ENCODE data around the gene SLC34A3.

SLC34A3 gene

GRCh38 chr9:137226338-137227053, 4.2 kb upstream of the SLC34A3 start:
- FAIRE-seq = no peak
- DNase-seq (ENCODE audit: insufficient read length) = no peak

GRCh38 chr9:137227054-137227852, 3.4 kb upstream of the SLC34A3 start, which contains the start of gene RNF224:
RNF224 (plus strand) TSS chr9:137227502; CDS start chr9:137228336, 834 bp downstream.
- FAIRE-seq = peak; percentile 98
- TF ChIP-seq TAF1 (IDR thresholded peaks at IDR 0.05; ENCODE audit: borderline replicate concordance, low read depth, low read length) = no peak
- no peak for TF ChIP-seq POLR2AphosphoS5 (IDR thresholded peaks at IDR 0.05; ENCODE audit: low read depth, low read length)
- TF ChIP-seq POLR2A (IDR thresholded peaks at IDR 0.05; ENCODE audit: low read depth, low read length) = no peak
- DNase-seq (ENCODE audit: insufficient read length) = peak; percentile 88

More at GRCh38 chr9:137226338-137227053, 4.2 kb upstream of the SLC34A3 start:
- TF ChIP-seq POLR2AphosphoS5 (IDR thresholded peaks at IDR 0.05; ENCODE audit: low read depth, low read length) (no peak), TAF1 (IDR thresholded peaks at IDR 0.05; ENCODE audit: borderline replicate concordance, low read depth, low read length) (no peak), POLR2A (IDR thresholded peaks at IDR 0.05; ENCODE audit: low read depth, low read length) (no peak)

- no peak for DNase-seq (ENCODE audit: insufficient read length)
- FAIRE-seq = no peak
- no peak for TF ChIP-seq POLR2AphosphoS5 (IDR thresholded peaks at IDR 0.05; ENCODE audit: low read depth, low read length)
- no peak for TF ChIP-seq POLR2A (IDR thresholded peaks at IDR 0.05; ENCODE audit: low read depth, low read length)
- TF ChIP-seq TAF1 (IDR thresholded peaks at IDR 0.05; ENCODE audit: borderline replicate concordance, low read depth, low read length) = no peak
These were observed 2.7 kb upstream of the SLC34A3 start for GRCh38 chr9:137227853-137228505.

DNA sequence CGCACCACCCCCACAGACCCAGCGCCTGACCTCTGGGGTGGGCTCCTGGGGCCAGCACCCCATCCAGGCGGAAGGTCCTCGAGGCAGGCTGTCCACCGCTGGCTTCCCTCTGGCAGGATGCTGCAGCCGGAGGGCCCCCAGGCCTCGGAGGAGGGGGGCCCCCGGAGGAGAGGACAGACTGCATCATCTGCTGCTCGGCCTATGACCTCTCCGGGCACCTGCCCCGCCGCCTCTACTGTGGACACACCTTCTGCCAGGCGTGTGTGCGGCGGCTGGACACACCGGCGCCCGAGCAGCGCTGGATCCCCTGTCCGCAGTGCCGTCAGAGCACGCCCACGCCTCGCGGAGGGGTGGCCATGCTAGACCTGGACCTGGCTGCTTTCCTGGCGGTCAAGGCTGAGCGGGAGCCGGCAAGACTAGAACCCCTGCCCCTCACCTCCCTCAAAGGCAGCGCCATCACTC, 2.2 kb upstream of the SLC34A3 start:
- DNase-seq (ENCODE audit: insufficient read length) (no peak), FAIRE-seq (no peak)
- TF ChIP-seq TAF1 (IDR thresholded peaks at IDR 0.05; ENCODE audit: borderline replicate concordance, low read depth, low read length) (no peak), POLR2A (IDR thresholded peaks at IDR 0.05; ENCODE audit: low read depth, low read length) (no peak), POLR2AphosphoS5 (IDR thresholded peaks at IDR 0.05; ENCODE audit: low read depth, low read length) (no peak)

DNA sequence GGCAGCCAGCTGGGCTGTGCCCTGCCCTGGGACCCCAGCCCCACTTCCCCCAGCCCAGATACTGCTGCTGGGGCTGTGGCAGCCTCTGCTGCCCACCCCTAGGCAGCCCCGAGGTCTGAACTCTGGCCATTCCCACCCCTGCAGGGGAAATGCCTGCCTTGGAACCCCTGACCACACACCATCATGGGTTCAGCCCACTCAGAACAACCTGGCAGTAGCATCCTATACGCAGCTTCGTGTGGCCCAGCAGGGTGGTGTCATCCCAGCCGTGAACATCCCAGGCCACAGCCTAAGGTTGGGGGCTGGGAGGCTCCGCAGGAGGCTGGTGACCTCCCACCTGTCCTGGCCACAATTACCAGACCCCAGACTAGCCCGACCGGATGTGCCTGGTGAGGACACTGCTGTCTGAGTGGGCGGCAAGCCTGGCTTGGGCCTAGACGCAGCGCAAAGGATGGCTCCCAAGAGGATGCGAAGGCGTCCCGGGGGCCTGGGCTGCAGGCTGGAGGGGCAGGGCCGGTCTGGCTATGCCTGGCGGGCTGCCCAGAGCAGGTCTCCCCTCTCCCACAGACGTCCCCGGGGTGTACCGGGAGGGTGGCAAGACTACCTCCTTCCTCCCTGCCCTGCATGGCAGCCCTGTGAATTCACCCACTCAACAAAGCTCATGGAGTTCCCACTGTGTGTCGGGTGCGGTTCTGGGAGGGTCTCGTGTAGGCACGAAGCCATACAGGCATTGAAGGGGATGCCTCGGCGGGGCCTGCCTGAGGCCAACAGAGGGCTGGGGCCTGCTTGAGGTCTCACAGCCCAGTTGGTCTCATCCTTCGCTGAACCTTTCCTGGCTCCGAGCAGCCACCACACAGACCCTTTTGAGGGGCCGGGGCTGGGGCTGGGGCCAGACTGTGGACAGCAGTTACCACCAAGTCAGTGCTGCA, 1.5 kb upstream of the SLC34A3 start:
- FAIRE-seq (no peak), DNase-seq (ENCODE audit: insufficient read length) (no peak)
- TF ChIP-seq POLR2A (IDR thresholded peaks at IDR 0.05; ENCODE audit: low read depth, low read length) (no peak), TAF1 (IDR thresholded peaks at IDR 0.05; ENCODE audit: borderline replicate concordance, low read depth, low read length) (no peak), POLR2AphosphoS5 (IDR thresholded peaks at IDR 0.05; ENCODE audit: low read depth, low read length) (no peak)

GRCh38 chr9:137229903-137230704, 597 bp upstream of the SLC34A3 start:
- no peak for FAIRE-seq
- TF ChIP-seq POLR2AphosphoS5 (IDR thresholded peaks at IDR 0.05; ENCODE audit: low read depth, low read length) (no peak), POLR2A (IDR thresholded peaks at IDR 0.05; ENCODE audit: low read depth, low read length) (no peak), TAF1 (IDR thresholded peaks at IDR 0.05; ENCODE audit: borderline replicate concordance, low read depth, low read length) (no peak)

DNA sequence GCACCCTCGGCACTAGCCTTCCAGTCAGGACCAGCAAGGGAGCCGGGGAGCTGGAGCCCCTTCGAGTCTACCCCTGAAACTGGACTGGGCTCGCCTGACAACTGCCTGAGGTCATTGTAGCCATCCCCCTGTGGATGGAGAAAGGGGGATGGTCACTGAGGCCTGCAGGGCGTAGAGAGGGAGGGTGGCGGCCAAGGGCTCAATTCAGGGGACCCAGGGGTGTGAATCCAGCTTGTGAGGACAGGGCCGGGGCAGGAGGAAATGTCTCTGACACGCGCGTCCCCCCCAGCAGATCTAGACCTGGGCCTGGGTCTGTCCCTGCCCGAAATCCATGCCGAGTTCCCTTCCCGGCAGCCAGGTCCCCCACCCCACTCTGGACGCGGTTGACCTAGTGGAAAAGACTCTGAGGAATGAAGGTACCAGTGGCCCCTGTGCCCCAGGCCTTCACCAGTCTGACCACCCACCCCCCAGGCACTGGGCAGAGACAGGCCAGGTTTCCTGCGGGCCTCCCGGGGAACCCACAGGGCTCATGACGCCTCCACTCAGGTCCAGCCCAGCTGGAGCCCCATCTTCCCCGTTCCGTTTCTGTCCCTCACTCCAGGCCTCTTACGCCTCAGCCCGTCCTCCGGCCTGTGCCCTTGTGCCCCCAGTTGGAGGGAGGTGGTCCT, 805 bp downstream of the SLC34A3 start:
- no peak for DNase-seq (ENCODE audit: insufficient read length)
- no peak for FAIRE-seq
- no peak for TF ChIP-seq TAF1 (IDR thresholded peaks at IDR 0.05; ENCODE audit: borderline replicate concordance, low read depth, low read length)
- no peak for TF ChIP-seq POLR2AphosphoS5 (IDR thresholded peaks at IDR 0.05; ENCODE audit: low read depth, low read length)
- TF ChIP-seq POLR2A (IDR thresholded peaks at IDR 0.05; ENCODE audit: low read depth, low read length) = no peak

More at GRCh38 chr9:137229903-137230704, 597 bp upstream of the SLC34A3 start:
- DNase-seq (ENCODE audit: insufficient read length) = no peak

DNA sequence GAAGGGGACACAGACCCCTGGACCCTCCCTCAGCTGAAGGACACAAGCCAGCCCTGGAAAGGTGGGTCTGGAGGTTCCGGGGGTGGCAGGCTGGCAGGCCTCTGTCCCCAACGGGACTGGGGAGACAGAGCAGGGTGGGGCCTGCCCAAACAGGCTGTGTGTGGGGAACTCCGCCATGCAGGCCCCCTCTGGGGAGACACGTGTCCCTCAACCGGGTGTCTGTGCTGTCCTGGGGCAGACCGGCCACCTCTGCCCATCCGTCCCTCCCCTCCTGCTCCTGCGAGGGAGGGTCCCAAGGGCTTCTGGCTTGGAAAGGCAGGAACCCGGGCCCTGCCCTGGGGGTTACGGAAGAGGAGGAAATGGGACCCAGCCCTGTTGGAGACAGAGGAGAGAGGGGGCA, 1.4 kb downstream of the SLC34A3 start:
- TF ChIP-seq POLR2AphosphoS5 (IDR thresholded peaks at IDR 0.05; ENCODE audit: low read depth, low read length) = no peak
- no peak for TF ChIP-seq TAF1 (IDR thresholded peaks at IDR 0.05; ENCODE audit: borderline replicate concordance, low read depth, low read length)
- TF ChIP-seq POLR2A (IDR thresholded peaks at IDR 0.05; ENCODE audit: low read depth, low read length) = no peak
- DNase-seq (ENCODE audit: insufficient read length) (no peak), FAIRE-seq (no peak)

GRCh38 chr9:137232510-137232909, 1.8 kb downstream of the SLC34A3 start:
- DNase-seq (ENCODE audit: insufficient read length) = no peak
- FAIRE-seq = no peak
- TF ChIP-seq POLR2AphosphoS5 (IDR thresholded peaks at IDR 0.05; ENCODE audit: low read depth, low read length) (no peak), TAF1 (IDR thresholded peaks at IDR 0.05; ENCODE audit: borderline replicate concordance, low read depth, low read length) (no peak), POLR2A (IDR thresholded peaks at IDR 0.05; ENCODE audit: low read depth, low read length) (no peak)

Measured in GM12892 (cell line).